ENCODE data around the gene SIMC1. TPM values are rescaled to one million over a fixed set of nuclear protein-coding genes. Genes with fewer than 3 reads are reported as not detected.

Gene SIMC1
- polyA plus RNA-seq, 3 donors = 3.4 to 5.3 (median 4.2) TPM

- 53 to 76% (median 62%) methylated on average over 7 of the region's 7 CpGs for WGBS, 3 donors
- H3K27ac ChIP-seq (ENCODE audit: low read depth, low read length) = no peak overlapping the region
Measured at GRCh38 chr5:176373100-176373818, 135.0 kb downstream of the SIMC1 start.

GRCh38 chr5:176379881-176380280, 141.7 kb downstream of the SIMC1 start:
- WGBS, 3 donors = 69 to 85% (median 81%) methylated on average over 3 of the region's 3 CpGs
- no peak overlapping the region for H3K27ac ChIP-seq (ENCODE audit: low read depth, low read length)

GRCh38 chr5:176381423-176381822, 143.2 kb downstream of the SIMC1 start:
- 74 to 88% (median 77%) methylated on average over 3 of the region's 3 CpGs for WGBS, 3 donors
- H3K27ac ChIP-seq (ENCODE audit: low read depth, low read length) = no peak overlapping the region

- WGBS, 3 donors = 87 to 92% (median 92%) methylated on average over 3 of the region's 3 CpGs
Measured at GRCh38 chr5:176381979-176382378, 143.8 kb downstream of the SIMC1 start.

GRCh38 chr5:176382721-176383120, 144.5 kb downstream of the SIMC1 start:
- 76 to 93% (median 91%) methylated on average over 3 of the region's 3 CpGs for WGBS, 3 donors
- no peak overlapping the region for H3K27ac ChIP-seq (ENCODE audit: low read depth, low read length)

More at GRCh38 chr5:176381979-176382378, 143.8 kb downstream of the SIMC1 start:
- no peak overlapping the region for H3K27ac ChIP-seq (ENCODE audit: low read depth, low read length)

GRCh38 chr5:176383248-176383905, 145.2 kb downstream of the SIMC1 start:
- H3K27ac ChIP-seq (ENCODE audit: low read depth, low read length) = no peak overlapping the region
- WGBS, 3 donors = 83 to 87% (median 87%) methylated on average over 15 of the region's 15 CpGs

- 68 to 82% (median 76%) methylated on average over 9 of the region's 9 CpGs for WGBS, 3 donors
- no peak overlapping the region for H3K27ac ChIP-seq (ENCODE audit: low read depth, low read length)
Measured at GRCh38 chr5:176383961-176384360, 145.7 kb downstream of the SIMC1 start.

GRCh38 chr5:176384366-176384930, 146.2 kb downstream of the SIMC1 start:
- no peak overlapping the region for H3K27ac ChIP-seq (ENCODE audit: low read depth, low read length)
- WGBS, 3 donors = 88 to 93% (median 91%) methylated on average over 8 of the region's 8 CpGs

GRCh38 chr5:176384991-176385390, 146.8 kb downstream of the SIMC1 start:
- 81 to 91% (median 89%) methylated on average over 12 of the region's 12 CpGs for WGBS, 3 donors
- H3K27ac ChIP-seq (ENCODE audit: low read depth, low read length) = no peak overlapping the region

- 78 to 89% (median 89%) methylated on average over 1 of the region's 1 CpG for WGBS, 3 donors
- H3K27ac ChIP-seq (ENCODE audit: low read depth, low read length) = no peak overlapping the region
Measured at GRCh38 chr5:176386491-176386890, 148.3 kb downstream of the SIMC1 start.

GRCh38 chr5:176387384-176387925, 149.2 kb downstream of the SIMC1 start:
- WGBS, 3 donors = 39 to 42% (median 41%) methylated on average over 8 of the region's 8 CpGs
- no peak overlapping the region for H3K27ac ChIP-seq (ENCODE audit: low read depth, low read length)

- WGBS, 3 donors = 0 to 1% (median 0%) methylated on average over 29 of the region's 29 CpGs
- no peak overlapping the region for H3K27ac ChIP-seq (ENCODE audit: low read depth, low read length)
Measured at GRCh38 chr5:176388003-176388443, 149.8 kb downstream of the SIMC1 start.

GRCh38 chr5:176388444-176389134, 150.4 kb downstream of the SIMC1 start, which contains the start of the genes HIGD2A and NOP16:
HIGD2A (plus strand) TSS chr5:176388751; CDS start chr5:176388820, 69 bp downstream.
NOP16 (minus strand) TSS chr5:176388598; CDS start chr5:176388539, 59 bp downstream.
- 0 to 1% (median 1%) methylated on average over 47 of the region's 47 CpGs for WGBS, 3 donors

GRCh38 chr5:176389135-176390123, 151.2 kb downstream of the SIMC1 start:
- peak overlapping the region; percentile 86 for H3K27ac ChIP-seq (ENCODE audit: low read depth, low read length)
- 25 to 29% (median 28%) methylated on average over 40 to 41 of the region's 41 CpGs for WGBS, 3 donors

More at GRCh38 chr5:176388444-176389134, 150.4 kb downstream of the SIMC1 start, which contains the start of the genes HIGD2A and NOP16:
- peak within 1 kb of the TSS; percentile 86 for H3K27ac ChIP-seq (ENCODE audit: low read depth, low read length)

- WGBS, 3 donors = 73 to 92% (median 92%) methylated on average over 4 of the region's 4 CpGs
- H3K27ac ChIP-seq (ENCODE audit: low read depth, low read length) = no peak overlapping the region
Measured at GRCh38 chr5:176391479-176391878, 153.3 kb downstream of the SIMC1 start.

GRCh38 chr5:176391999-176392398, 153.8 kb downstream of the SIMC1 start:
- no peak overlapping the region for H3K27ac ChIP-seq (ENCODE audit: low read depth, low read length)
- WGBS, 3 donors = 70 to 96% (median 71%) methylated on average over 4 of the region's 4 CpGs

GRCh38 chr5:176392526-176392925, 154.3 kb downstream of the SIMC1 start:
- H3K27ac ChIP-seq (ENCODE audit: low read depth, low read length) = no peak overlapping the region
- WGBS, 3 donors = 89 to 94% (median 91%) methylated on average over 11 of the region's 11 CpGs

Data from adipose tissue (tissue), 3 donors.